GM19395 (cell line): ENCODE data around the gene SEH1L.
A peak's percentile ranks its signal among the peaks of the same experiment; 100 is the strongest.
"Not testable (repeated sequence)": the region's sequence is repeated elsewhere in the genome, so short reads cannot be mapped to it uniquely, and the experiment has no call there.

Source experiments
- ATAC-seq: cut with Tn5 transposase; IDR thresholded peaks from one replicate; pipeline ENCODE4 v1.9.1; 2021; ENCODE audit warnings: mild to moderate bottlenecking, moderate library complexity; ENCODE audit not compliant: unreplicated experiment

The SEH1L gene

DNA sequence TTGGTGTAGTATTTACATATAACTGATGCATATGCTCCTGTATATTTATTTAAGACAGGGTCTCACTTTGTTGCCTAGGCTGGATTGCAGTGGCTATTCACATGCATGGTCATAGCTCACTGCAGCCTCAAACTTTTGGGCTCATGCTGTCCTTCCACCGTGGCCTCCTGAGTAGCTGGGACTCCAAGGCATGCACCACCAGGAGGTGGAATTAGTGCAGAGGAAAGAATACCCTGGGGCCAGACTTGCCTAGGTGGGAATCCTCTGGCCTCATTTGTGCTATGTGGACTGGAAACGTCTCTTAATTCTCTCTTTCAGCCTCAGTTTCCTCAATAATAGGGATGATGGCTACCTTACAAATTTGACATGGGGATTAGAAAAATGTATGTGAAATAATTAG lies 45.6 kb downstream of the SEH1L start:
- ATAC-seq, result no peak

DNA sequence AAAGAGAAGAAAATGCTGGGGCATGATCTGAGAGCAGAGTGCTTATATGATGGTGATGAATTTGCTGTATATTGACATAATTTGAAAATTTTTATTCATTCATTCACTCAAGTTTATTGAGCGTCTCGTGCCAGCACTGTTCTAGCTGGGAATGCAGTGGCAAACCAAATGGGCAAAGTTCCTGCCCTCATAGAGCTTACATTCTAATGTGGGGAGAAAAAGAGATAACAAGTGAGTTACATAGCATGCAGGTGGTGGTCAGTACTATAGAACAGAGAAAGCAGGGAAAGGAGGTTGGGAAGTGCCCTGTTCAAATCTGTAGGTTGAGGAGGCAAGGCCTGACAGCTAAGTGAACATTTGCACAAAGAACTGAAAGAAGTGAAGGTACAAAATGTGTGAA lies 47.6 kb downstream of the SEH1L start:
- ATAC-seq, result no peak

DNA sequence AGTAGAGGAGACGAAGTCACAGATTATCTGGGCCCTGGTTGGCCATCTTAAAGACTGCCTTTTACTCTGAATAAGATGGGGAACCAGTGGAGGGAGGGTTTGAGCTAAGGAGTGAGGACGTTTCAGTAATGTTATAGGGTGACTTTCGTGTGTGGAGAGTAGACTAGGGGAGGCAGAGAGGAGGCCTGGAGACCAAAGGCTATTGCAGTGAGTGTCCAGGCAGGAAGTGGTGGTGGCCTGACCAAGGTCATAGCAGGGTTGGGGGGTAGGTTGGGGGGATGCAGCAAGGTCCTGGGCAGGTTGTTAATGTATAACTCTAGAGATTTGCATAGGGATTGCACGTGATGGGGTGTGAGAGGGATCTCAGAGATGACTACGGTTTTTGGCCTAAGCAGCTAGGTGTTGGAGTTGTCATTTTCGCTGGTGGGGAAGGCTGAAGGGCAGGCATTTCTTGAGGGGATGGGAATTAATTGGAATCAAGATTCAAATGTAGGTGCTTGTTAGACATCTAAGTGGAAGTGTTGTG lies 48.2 kb downstream of the SEH1L start:
- ATAC-seq, result no peak

DNA sequence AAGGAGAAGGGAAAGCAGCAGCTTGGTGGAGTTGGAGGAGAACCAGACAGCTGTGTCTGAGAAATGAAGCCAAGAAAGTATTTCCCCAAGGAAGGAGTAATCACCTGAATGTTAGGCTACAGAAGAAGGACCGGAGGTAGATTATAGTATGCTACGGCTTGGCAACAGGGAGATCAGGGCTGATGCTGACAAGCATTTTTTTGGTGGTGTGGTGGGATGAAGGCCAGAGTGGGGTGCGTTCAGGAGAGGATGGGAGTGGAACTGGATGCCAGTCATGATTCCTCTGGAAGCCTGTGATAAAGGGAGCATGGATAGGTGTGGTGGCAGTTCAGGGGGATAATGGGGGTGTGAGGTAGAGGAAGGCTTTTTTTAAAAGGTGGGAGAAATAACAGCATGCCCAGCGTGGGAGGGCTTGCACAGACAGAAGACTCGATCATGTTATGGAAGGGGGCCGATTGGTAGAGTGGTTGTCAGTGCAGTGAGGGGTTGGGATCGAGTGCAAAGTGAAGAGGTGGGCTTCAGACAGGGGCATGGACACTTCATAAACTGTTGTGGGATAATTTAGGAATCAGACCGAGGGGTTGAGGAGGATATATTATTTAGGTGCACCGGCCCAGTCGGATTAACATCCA lies 49.0 kb downstream of the SEH1L start:
- ATAC-seq, result no peak

DNA sequence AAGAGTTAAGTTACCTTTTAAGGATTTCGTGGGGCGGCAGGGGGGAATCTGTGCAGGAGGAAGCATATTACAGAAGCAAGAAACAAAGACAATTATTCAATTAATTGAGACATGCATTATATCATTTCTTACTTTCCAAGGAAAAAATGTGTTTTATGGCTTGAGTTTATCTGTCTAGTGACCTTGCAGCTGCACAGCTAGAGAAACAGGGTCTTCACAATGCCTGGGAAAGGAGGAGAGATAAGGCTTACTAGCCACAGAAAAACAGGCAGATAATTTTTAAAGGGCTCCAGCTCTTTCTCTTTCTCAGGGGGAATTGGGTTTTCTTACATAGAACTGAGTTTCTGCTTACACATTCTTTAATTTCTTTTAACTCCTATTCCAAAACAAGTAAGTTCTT lies 49.5 kb downstream of the SEH1L start:
- not testable (repeated sequence) for ATAC-seq

DNA sequence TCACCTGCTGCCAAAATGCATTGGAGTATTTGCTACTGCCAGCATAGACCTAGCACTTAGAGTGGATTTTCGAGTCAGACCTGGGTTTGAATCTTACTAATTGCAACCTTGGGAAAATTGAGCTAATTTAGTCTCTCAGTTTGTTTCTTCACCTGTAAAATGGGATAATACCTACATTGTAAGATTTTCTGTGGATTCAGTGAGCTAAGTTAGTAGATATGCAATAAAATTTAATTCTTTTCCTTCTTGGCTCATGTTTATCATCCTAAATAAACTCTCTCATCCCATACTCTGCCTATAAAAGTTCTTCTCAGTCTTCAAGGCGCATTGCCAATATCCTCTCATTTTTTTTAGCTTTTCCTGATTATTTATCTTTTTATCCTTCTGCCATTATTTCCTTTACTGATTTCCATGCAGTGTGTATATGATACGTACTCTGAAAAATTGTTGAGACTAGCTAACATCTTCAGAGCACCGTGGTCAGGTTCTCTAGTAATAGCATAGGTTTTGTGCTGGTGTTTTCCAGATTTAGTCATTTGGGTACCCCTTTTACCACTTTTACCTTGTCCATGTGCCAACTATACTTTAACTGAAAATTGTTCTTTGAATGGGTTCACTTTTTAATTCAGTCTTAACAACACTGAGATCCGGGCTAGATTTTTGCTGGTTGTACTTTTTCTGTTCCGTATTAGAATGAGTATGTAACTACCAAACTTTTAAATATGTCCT lies 50.7 kb downstream of the SEH1L start:
- peak; percentile 46 for ATAC-seq

DNA sequence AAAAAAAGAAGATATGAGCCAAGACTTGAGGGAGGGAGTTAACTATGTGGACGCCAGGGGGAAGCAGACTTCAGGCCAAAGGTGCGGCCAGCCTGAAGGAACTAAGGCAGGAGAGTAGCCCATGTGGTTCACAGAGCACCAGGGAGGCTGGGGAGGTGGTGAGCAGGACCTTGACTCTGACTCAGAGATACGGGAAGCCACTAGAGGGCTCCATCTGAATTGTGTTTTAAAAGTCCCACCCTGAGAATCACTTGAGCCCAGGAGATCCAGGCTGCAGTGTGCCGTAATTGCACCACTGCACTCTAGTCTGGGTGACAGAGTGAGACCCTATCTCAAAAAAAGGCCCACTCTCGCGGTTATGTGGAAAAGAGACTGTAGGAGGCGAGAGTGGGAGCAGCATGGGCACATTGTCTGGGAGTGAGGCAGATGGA lies 55.7 kb downstream of the SEH1L start:
- ATAC-seq, result no peak

DNA sequence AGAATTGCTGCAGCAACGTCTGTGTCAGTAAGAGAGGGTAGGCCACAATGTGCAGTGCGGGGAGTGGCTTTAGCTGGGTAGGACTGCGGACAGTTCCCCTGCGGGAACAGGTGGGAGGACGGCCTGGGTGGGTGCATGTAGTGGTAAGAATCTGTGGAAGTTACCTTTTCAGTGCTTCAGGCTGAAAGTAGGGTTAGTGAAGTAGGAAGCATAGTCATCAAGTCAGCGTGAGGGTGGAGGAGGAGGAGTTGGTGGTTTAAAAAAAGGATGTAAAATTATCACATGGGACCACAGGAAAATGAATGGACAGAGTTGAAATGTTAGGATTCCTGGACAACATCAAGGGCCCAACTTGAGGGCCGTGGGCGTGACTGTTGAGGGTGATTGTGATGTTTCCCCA lies 56.6 kb downstream of the SEH1L start:
- ATAC-seq, result no peak

DNA sequence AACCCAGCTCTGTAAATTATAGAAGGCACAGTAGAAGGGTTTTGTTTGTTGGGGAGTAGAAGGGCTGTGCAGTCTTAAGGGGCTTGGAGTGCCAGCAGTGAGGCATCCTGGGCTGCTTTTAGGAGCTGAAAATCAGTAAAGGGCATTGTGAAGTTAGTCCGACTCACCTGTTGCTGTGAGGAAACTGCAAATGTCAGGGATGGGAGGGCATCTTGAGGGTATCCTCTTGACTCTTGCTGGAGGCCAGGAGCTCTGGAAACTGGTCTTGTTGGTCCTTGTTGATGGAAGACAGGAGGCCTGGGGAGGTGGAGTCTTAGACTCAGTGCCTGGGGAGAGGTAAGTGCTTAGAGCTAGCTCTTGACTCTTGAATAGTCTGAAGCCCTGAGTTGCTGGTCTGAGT lies 57.5 kb downstream of the SEH1L start:
- no peak for ATAC-seq

DNA sequence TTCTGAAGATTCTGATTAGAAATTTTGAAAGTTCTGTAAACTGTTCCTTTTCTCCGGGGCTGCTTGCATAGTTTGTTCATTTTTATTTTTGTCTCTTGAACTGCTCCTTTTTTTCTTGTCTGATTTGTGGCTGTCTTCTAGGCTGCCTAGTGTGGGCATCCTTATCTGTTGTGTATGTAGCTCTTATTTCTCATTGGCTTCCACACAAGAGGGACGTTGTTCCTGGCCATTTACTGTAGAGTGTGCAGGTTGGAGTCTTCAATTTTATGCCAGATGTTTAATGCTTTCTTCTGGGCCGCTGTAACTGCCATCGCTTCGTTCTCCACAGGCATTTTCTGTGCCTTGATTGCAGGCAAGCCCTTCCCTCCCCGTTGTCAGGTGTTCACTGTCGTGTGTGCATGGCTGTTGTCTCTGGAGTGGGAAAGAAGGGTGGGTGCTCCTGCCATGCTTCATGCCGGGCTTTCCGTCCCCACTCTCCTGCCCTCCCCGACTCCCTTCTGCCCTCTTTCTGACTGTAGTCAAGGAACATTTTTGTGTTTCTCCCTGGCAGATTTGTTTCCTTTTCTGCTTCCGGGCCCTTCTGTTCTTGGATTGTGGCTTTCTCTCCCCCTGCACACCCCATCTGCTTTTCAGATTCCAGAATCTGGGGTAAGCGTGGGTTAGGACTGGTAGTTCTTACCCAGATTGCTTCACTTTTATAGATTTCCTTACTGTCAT lies 58.9 kb downstream of the SEH1L start:
- ATAC-seq, result no peak

DNA sequence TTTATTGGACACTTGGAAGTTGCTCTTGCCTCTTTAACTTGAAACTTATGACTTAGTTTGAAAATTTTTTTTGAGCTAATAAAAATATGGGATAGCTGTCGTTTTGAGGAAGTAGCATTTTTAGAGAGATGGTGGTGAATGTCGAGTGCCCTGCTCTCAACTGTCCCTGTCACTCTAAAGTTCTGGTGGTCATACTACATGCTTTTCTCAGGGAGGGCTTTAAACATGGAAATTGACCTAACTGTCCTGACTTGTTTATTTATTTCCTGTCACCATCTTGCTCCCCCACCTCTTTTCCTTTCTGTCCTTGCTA lies 59.4 kb downstream of the SEH1L start:
- no peak for ATAC-seq

DNA sequence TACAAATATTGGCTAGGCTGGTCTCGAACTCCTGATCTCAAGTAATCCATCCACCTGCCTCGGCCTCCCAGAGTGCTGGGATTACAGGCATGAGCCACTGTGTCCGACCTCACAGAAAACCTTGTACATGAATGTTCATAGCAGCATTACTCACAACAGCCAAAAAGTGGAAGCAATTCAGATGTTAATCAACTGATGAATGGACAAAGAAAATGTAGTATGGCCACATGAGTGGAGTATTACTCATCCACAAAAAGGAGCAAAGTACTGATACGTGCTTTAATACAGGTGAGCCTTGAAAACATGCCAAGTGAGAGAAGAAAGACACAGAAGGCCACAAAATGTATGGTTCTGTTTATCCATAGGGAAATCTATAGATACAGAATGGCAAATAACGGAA lies 63.9 kb downstream of the SEH1L start:
- no peak for ATAC-seq

DNA sequence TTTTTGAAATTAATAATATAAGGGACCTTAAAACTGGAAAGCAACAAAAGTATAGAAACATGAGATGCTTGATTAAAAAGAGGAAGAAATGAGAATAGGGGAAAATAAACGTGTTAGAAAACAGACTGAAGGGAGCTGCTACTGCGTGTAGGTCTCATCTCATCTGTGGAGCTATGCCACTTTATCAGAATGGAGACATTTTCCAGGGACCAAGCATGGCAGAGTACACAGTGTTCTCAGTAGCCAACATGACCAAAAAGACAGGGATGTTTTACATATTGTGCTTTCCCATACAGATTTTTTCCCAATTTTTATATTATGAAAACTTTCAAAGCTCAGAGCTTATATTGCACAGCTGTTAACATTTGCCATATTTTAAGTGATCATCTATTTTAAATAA lies 66.4 kb downstream of the SEH1L start:
- no peak for ATAC-seq

DNA sequence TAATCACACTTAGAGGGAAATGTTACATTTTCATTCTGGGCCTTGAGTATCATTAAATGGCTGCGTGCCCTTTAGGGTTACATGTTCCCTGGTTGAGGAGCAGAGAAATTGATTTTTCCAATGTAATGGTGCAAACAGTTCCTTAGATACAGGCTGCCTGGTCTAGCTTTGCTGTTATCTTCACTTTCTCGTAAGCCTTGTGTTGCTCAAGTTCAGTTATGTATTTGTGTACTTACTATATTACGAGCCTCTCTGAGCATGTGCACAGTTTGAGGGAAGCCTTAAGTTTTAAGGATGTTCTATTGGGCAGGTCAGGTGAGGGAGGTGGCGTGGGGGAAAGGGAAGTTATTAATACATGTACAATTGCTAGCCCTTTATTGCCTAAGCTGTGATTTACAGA lies 67.0 kb downstream of the SEH1L start:
- no peak for ATAC-seq

DNA sequence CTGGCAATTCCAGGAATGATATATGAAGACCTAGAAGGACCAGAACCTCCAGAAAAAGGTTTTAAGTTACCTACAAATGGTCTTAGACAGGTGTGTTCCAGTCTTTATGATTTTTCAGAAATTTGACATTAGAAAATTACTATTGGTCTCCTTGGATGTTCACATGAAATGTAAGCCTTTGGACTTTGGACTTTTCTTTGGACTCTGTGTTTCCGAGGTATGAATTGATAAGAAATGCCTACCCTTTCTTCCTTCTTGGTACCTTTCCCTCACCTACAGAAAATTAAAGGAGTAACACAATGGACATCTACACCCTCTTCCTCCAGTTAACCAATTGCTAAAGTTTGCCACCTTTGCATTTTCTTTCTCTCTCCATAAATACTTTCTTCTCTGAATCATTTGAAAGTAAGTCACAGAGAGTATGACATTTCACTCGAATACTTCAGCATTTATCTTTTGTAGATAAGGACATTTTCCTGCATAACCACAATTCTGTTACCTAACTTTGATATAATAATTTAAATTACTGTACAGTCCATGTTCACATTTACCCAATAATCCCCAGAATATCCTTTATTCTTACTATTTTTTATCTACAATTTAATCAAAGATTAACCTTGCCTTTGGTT lies 69.5 kb downstream of the SEH1L start:
- no peak for ATAC-seq

DNA sequence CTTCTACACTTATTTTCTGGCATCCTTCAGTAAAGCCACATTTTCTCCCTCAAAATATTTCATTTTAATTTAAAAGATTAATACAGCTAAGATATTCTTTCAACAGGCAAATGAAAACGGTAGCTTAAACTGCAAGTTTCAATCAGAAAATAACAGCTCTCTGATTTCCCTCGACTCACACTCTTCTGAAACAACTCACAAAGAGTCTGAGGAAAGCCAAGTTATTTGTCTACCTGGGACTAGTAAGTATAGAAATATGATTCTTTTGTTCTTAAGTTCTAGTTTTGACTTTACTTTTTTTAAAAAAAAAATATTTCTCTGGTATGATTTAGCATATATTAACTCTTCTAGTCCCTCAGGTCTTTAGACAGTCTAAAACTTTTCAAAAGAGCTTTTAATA lies 70.6 kb downstream of the SEH1L start:
- ATAC-seq, result no peak

DNA sequence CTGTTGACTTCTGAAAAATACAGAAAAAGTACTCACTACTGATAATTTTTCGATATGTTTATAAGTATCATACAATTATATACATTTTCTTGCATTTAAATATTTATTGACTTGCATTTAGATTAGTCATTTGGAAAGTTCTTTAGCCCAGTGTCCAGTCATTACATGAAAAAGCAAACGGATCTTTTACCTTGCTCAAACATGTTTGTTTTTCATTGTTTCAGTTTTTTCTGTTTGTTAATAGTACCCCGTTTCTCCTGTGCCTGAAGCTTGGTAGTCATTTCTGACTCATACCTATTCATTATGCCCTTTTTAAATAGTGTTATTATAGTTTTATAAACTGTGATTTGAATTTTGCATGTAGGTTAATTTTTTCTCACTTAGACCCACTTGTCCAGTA lies 71.5 kb downstream of the SEH1L start:
- ATAC-seq, result no peak

DNA sequence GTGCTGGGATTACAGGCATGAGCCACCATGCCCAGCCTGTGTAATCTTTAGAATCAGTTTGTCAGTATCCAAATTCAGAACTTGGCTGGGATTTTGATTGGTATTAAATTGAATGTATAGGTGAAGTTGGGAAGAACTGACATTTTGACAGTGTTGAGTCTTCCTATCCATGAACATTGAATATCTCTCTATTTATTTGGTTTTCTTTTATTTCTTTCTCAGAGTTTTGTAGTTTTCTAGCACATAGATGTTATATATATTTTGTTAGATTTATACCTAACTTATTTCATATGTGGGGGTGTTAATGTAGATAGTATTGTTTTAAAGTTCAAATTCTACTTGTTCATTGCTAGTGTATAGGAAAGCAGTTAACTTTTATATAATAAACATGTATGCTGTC lies 74.8 kb downstream of the SEH1L start:
- no peak for ATAC-seq

DNA sequence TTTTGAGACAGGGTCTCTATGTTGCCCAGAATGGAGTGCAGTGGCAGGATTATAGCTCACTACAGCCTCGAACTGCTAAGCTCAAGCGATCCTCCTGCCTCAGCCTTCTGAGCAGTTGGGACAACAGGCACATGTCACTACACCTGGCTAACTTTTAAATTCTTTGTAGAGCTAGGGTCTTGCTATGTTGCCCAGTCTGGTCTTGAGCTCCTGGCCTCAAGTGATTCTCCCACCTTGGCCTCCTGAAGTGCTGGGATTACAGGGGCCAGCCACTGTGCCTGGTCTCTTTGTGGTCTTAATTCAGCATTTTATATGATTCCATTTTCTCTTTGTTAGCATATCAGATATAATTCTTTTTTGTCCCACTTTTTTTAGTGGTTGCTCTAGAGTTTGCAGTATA lies 77.4 kb downstream of the SEH1L start:
- no peak for ATAC-seq

DNA sequence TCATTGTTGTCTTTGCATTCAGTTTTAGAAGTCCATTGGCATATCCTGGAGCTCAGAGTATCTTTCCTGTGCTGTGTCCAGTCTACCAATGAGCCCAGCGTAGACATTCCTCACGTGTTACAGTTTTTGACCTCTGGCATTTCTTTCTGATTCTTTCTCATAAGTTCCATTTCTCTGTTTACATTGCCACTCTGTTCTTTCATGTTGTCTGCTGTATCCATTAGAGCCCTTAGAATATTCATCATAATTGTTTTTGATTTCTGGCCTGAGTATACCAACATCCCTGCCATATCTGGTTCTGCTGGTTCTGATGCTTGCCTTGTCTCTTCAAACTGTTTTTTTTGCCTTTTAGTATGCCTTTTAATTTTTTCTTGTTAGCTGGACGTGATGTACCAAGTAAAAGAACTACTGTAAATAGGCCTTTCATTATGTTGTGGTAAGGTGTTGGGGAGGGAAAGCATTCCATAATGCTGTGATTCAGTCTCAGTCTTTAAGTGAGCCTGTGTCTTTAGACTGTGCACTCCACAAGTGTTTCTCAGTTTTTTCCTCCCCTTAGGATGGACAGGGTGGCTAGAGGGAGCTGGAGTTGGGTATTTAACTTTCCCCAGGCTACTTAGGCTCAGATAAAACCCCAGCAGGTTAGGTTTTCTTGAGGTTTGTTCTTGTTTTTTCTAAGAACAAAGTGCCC lies 78.9 kb downstream of the SEH1L start:
- ATAC-seq, result no peak

DNA sequence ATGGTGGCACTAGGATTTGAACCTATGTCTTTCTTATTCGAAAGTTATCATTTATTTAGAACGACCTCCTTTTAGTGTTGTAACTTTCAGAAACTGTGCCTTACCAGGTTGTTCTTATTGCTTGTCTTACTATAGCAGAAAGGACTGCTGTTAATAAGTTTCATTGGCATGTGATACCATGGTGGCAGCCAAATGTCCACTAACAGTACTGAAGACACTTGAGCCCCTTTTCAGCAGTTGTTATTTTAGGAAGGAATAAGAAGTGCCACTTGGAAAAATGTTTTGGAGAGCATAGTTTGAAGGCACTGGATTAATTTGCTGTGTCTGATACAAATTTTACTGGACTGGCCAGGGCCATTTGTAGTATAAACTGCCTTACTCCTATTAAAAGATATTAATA lies 81.1 kb downstream of the SEH1L start:
- no peak for ATAC-seq
